Panc1 (cell line): ENCODE measurements around the gene LLGL2. TPM values are rescaled to one million over a fixed set of nuclear protein-coding genes. Genes with fewer than 3 reads are reported as not detected.

Experiments used
- ATAC-seq: fragments of 200-7000 bp; cut with Tn5 transposase; 2 replicates; pipeline ENCODE4 v1.9.1; 2020; ENCODE audit warnings: mild to moderate bottlenecking, moderate library complexity
- BruUV-seq: library from RNA; stranded (reverse); fragments of 400-500 nt; replicated peaks from 2 replicates; lab custom pipeline; 2021; lab: Mats Ljungman, UMichigan
- CTCF ChIA-PET: fragments of 300-600 bp; sonication (Branson Sonifier 250); formaldehyde crosslinking; loops from one replicate; lab custom pipeline; 2022; ENCODE audit warnings: antibody characterized with exemption; lab: Charles Lee
- POLR2A ChIA-PET: fragments of 300-600 bp; sonication (Branson Sonifier 250); formaldehyde crosslinking; loops from one replicate; lab custom pipeline; 2022; ENCODE audit warnings: antibody characterized with exemption; lab: Charles Lee
- DNase-seq: peaks from one replicate; pipeline ENCODE4 v3.0.0-alpha.2; 2010; ENCODE audit warnings: low read depth, low spot score
- H3K27ac ChIP-seq: 2 replicates; pipeline ENCODE4 v1.5.1; 2011; ENCODE audit warnings: mild to moderate bottlenecking, low read length, inconsistent platforms
- H3K27me3 ChIP-seq: fragments of 200-500 bp; sonication (Bioruptor generic); 2 replicates; pipeline ENCODE4 v1.6.0; 2014; ENCODE audit warnings: low read length, inconsistent platforms; ENCODE audit not compliant: control insufficient read depth, insufficient read depth
- H3K36me3 ChIP-seq: fragments of 200-500 bp; sonication (Bioruptor generic); 2 replicates; pipeline ENCODE4 v1.5.1; 2014; ENCODE audit warnings: inconsistent platforms, mild to moderate bottlenecking, low read length, moderate library complexity; ENCODE audit not compliant: control insufficient read depth, insufficient read depth
- H3K4me1 ChIP-seq: 2 replicates; pipeline ENCODE4 v1.5.1; 2011; ENCODE audit warnings: inconsistent platforms, mild to moderate bottlenecking, low read length, moderate library complexity; ENCODE audit not compliant: control insufficient read depth, insufficient read depth
- H3K4me3 ChIP-seq, 2 experiments: 2 replicates each; pipeline ENCODE4 v1.5.1; 2011 to 2012; ENCODE audit warnings: low read depth in 2 of 2, low read length in 2 of 2, mild to moderate bottlenecking in 2 of 2, inconsistent platforms in 1 of 2, moderate library complexity in 1 of 2
- H3K9me3 ChIP-seq: fragments of 200-500 bp; sonication (Bioruptor generic); 2 replicates; pipeline ENCODE4 v1.5.1; 2014; ENCODE audit warnings: low read depth, mild to moderate bottlenecking, inconsistent platforms, low read length, moderate library complexity; ENCODE audit not compliant: control insufficient read depth, insufficient read depth
- CTCF ChIP-seq: fragments of 450-650 bp; IDR thresholded peaks from 2 replicates; pipeline ENCODE4 v1.5.1; 2017; ENCODE audit warnings: mild to moderate bottlenecking
- POLR2AphosphoS5 ChIP-seq: IDR thresholded peaks from 2 replicates; pipeline ENCODE4 v1.6.1; 2012; ENCODE audit warnings: mild to moderate bottlenecking, low read depth, low read length, moderate library complexity
- REST ChIP-seq, 2 experiments: IDR thresholded peaks; 2 replicates each; pipeline ENCODE4 v1.6.1; 2011 to 2012; ENCODE audit warnings: low read depth in 2 of 2, control low read depth in 1 of 2, low read length in 1 of 2, mild to moderate bottlenecking in 1 of 2, moderate library complexity in 1 of 2; ENCODE audit not compliant: insufficient read depth in 1 of 2
- SIN3A ChIP-seq: IDR thresholded peaks from 2 replicates; pipeline ENCODE4 v1.6.1; 2012; ENCODE audit warnings: low read depth, mild to moderate bottlenecking, low read length, moderate library complexity, borderline replicate concordance; ENCODE audit not compliant: insufficient read depth
- TCF7L2 ChIP-seq: IDR thresholded peaks from 2 replicates; pipeline ENCODE4 v1.6.1; 2011; ENCODE audit warnings: mild to moderate bottlenecking, low read depth, low read length, inconsistent platforms
- in situ Hi-C: cut with HindIII; loops from 2 replicates; pipeline ENCODE4 v1.10.0; 2016; ENCODE audit warnings: low sequenced_read_pairs, low pct_unique_long_range_greater_than_20kb
- intact Hi-C: fragments of 100-400 bp; cut with micrococcal nuclease; formaldehyde crosslinking; loops from one replicate; pipeline ENCODE4 v1.10.0; 2022; ENCODE audit not compliant: unreplicated experiment
- total RNA-seq: library from RNA; stranded (reverse); gene quantifications from one replicate; pipeline ENCODE4 v1.2.1, GENCODE V29; 2021; ENCODE audit not compliant: unreplicated experiment

LLGL2 gene
- total RNA-seq, 1 experiment from 2014 or later, result 201 TPM

- ChIA-PET POLR2A (no interaction called here), CTCF (interaction anchor here (0.6 to 2.7 kb wide), 2 partner anchors 30 to 132 kb away, joined by 5 to 12 read pairs; partner anchors contain the start of gene SMIM5)
- Histone ChIP-seq H3K27ac (no peak overlapping the region), H3K27me3 (no peaks in the 10 kb centered on the region), H3K36me3 (no peaks in the 10 kb centered on the region), H3K9me3 (no peaks in the 10 kb centered on the region), H3K4me3 (no peak overlapping the region), H3K4me1 (no peaks in the 10 kb centered on the region)
- intact Hi-C loops (no loop called here), in situ Hi-C loops (no loop called here)
- TF ChIP-seq POLR2AphosphoS5 (no peak), TCF7L2 (no peak), REST (IDR thresholded peaks at IDR 0.05; ENCODE audit: insufficient read depth in 1 of 2, low read depth in 2 of 2, low read length in 1 of 2) (no peak), CTCF (no peak), SIN3A (no peak)
- DNase-seq, result no peak
- ATAC-seq, result 0 out of 2 replicates have a peak, but pooled peaks have one; percentile 8
- no TSS peak for BruUV-seq
Observed at GRCh38 chr17:75603123-75603522, 77.6 kb downstream of the LLGL2 start.

- DNase-seq (no peak), ATAC-seq (peak; percentile 3)
- CTCF ChIA-PET, result interaction anchor here (1.1 kb wide), 1 partner anchor 28 kb away, joined by 3 read pairs; no protein-coding TSS in a partner anchor
- no peaks in the 10 kb centered on the region for H3K4me1 ChIP-seq
- no TSS peak for BruUV-seq
- H3K27me3 ChIP-seq, result no peaks in the 10 kb centered on the region
- H3K27ac ChIP-seq, result no peak overlapping the region
- intact Hi-C loops, result no loop called here
- in situ Hi-C loops, result no loop called here
- no peaks in the 10 kb centered on the region for H3K9me3 ChIP-seq
- POLR2A ChIA-PET, result no interaction called here
- H3K36me3 ChIP-seq, result no peaks in the 10 kb centered on the region
- TF ChIP-seq POLR2AphosphoS5 (no peak), SIN3A (no peak), REST (IDR thresholded peaks at IDR 0.05; ENCODE audit: insufficient read depth in 1 of 2, low read depth in 2 of 2, low read length in 1 of 2) (no peak), TCF7L2 (no peak), CTCF (no peak)
- H3K4me3 ChIP-seq, result no peak overlapping the region
Observed at GRCh38 chr17:75604034-75604695, 78.7 kb downstream of the LLGL2 start.
